Stimulated activated CD4-positive, alpha-beta T cell treated with anti-CD3 and anti-CD28 coated beads, Interleukin-15, amount 100 ng/mL, for 48 hours (primary cell): ENCODE measurements around the gene PGM2.
"Not testable (repeated sequence)": the region's sequence is repeated elsewhere in the genome, so short reads cannot be mapped to it uniquely, and the experiment has no call there.

Experiments
- DNase-seq, 2 donors: peaks; one replicate each; pipeline ENCODE4 v3.0.0-alpha.2; 2020; ENCODE audit warnings: low read depth in 2 of 2

PGM2 gene

DNA sequence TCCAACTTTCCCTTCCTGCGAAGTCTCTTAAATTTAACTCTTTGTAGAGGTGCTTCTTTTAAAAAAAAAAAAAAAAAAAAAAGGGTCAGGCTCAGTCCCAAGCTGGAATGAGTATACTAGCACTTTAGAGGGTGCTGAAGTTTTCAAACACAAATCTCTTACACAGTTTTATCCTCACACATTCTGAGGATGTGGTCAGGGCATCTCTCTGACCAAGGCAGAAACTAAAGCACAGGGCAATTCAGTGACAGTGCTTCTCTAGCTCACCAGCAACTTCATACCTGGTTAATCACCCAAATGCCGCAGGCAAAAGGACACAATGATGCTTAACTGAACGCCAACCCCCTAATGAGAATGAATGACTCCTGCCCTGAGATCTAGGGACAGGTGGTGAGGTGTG is 9.8 kb upstream of the PGM2 start:
- no peak for DNase-seq

DNA sequence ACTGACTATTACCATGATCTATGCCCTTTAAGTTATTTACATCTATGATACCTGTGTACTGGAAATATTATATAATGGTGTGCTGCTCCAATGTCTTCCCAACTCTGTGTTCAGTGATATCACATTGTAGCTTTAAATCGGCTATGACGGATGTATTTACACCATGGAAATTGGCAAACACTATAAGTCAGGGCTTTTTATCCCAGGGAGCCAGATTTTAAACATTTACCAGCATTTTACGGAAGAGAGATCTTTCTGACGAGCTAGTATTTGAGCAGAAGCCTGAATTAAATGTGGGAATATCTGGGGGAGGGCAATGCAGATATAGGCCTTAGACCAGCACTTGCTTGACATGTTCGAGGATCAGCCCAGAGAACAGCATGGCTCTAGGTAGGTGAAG is 7.7 kb upstream of the PGM2 start:
- no peak for DNase-seq

DNA sequence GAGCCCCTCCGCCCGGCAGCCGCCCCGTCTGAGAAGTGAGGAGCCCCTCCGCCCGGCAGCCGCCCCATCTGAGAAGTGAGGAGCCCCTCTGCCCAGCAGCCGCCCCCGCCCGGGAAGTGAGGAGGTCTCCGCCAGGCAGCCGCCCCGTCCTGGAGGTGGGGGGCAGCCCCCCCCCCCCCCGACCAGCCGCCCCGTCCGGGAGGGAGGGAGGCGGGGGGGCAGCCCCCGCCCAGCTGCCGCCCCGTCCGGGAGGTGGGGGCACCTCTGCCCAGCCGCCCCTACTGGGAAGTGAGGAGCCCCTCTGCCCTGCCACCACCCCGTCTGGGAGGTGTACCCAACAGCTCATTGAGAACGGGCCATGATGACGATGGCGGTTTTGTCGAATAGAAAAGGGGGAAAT is 6.0 kb upstream of the PGM2 start:
- not testable (repeated sequence) for DNase-seq

DNA sequence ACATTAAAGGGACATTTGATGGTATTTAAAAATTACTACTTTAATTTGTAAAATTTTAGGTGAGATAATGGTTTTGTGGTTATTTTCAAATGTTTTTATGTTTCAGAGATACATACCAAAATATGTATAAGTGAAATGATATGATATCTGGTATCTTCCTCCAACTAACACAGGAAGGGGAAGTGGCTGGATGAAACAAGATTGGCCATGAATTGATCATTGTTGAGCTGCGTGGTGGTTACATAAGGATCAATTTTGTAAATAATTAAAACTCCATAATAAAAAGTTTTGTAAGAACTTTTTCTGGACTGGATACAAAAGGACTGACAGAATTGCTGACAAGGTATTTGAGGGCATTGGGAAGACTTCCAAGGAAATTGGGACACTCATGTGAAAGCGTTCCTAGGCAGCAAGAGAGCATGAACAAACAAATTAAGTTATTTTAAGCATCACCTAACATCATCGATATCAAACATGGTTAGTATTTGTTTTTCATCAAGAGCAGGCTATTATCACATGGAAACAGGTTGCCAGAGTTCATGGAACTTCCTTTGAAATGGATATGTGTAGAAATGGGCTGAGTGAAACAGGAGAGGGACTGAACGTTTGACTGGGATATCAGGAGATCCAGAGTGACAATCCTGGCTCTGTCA is 4.4 kb upstream of the PGM2 start:
- no peak for DNase-seq

DNA sequence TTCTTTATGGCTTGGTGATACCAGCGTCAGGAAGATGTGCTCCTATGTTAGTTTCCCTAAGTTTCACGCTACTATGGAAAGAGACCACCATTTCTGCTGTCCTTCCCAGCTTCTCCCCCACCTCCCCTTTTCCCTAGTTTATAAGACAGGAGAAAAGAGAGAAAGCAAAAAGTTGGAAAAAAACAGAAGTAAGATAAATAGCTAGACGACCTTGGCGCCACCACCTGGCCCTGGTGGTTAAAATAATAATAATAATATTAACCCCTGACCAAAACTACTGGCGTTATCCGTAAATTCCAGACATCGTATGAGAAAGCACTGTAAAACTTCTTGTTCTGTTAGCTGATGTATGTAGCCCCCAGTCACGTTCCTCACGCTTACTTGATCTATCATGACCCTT is 985 bp upstream of the PGM2 start:
- not testable (repeated sequence) for DNase-seq

DNA sequence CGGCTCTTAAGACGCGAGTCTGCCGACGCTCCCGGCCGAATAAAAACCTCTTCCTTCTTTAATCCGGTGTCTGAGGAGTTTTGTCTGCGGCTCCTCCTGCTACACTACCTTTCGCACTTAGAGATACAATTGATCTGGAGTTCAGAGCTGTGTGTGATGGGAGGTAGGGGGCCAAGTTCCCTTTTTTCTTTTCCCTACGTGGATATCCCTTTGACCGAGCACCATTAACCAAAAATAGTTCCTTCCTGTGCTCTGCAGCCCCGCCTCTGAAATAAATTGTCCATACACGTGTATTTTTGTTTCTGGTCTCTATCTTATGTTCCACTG is 555 bp upstream of the PGM2 start:
- no peak for DNase-seq

DNA sequence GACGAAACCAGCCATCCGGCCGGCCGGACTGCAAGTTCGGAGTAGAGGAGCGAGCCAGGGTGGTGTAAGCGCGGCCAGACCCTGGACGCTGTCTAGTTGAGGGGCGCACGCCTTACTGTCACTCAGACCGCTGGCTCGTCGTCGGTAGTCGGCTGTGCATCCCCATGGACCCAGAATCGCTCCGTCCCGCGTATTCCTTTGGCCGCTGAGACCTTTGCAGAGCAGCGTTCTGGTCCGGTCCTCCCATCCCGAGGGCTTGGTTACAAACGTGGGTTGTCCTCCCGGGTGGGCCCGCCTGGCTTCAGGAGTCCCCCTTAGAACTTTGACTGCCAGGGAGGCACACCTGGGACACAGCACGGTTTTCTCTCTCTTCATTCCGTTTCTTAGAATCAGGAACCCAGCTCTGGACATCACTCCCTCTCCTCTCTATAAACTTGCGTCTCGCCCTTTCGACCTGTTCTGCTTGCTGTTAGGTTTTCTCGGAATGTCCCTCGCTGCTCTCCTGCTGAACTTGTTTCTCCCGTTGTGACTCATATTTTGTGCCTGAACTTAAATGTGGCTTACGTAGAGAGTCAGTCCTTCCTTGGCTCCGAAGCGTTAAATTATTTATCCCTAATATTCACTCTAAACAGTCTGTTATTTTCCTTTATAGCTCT is 672 bp downstream of the PGM2 start:
- no peak for DNase-seq

DNA sequence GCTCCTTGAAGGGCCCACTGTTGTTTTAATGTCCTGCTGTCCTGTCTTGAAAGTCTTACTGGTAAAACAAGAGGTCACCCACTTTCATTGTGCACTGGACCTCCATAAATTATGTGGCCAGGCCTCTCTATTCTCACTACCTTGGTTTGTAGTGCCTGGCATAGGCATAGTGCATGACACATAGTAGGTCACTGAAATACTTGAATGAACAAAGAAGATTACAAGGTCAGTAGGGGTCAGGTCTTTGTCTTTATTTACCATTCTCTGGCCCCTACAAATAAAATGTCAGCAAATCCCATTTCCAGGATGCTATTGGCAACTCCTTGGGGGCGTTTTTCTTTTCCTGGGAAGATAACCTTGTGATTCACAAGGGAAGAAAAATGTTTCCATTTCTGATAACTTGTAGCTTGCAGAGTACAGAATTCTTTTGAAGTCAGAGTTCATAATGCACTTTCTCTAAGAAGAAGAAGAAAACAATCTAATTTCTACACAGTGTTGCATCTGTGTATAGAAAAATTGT is 1.4 kb downstream of the PGM2 start:
- no peak for DNase-seq

DNA sequence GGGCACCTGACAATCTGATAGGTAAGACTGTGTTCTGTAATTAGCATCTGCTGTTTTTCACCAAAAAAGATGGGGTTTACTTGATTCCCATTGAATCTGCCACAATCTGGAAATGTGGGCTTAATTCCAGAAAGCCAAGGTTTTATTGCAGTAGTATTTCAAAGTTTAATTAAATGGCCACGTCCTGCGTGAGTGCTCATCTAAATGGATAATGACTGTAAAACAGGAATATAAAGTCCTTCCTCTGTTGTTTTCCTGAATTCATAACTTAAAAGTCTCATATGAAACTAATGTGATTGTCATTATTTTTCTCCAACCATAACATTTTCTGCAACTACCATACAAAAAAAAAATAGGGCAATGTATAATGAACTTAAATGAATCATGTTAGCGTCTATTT is 2.4 kb downstream of the PGM2 start:
- DNase-seq, result no peak

DNA sequence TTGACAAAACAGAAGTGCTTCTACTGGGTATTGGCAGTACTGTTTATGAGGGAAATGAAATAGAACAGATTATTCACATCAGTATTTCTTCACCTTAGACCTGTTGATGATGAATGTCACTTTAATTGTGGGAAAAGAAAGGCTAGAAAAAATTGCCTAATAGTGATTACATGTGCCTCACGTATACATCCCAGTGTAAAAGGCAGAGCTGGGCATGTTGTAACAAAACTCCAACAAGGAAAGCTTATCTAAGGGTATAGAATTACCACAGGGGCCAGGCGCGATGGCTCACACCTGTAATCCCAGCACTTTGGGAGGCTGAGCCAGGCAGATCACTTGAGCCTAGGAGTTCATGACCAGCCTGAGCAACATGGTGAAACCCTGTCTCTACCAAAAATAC is 4.2 kb downstream of the PGM2 start:
- no peak for DNase-seq

DNA sequence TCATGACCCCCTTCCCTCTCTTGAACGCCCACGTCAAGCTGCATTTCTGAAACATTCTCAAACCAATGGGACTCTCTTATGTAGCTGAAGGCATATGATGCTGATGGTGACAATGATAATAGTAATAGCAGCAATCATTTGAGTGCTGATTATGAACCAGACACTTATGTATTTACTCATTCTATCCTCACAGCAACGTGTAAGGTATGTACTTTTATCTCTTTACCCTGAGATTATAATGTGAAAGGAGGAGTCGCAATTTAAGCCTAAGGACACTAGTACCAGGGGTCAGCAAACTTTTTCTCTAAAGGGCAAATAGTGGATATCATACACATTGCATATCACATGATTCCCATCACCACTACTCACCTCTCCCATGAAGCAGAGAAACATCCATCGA is 8.5 kb downstream of the PGM2 start:
- no peak for DNase-seq

DNA sequence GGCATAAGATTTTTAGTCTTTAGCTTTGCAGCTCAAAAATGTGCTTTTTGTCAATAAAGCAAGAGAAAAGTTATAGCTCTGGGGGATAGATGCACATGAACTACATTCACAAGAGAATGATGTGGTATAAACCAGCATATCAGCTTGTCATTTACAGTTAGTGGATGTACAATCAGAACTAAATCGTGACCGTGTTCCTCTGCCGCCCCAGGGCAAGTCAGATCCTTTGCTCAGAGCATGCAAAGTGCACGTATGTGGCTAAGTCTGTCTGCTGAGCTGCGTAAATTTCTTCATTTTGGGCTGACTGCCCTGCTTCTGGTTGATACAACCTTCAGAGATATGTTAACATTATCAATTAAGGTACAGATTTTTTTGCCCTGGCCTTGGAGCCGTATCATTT is 9.3 kb downstream of the PGM2 start:
- DNase-seq, result no peak

DNA sequence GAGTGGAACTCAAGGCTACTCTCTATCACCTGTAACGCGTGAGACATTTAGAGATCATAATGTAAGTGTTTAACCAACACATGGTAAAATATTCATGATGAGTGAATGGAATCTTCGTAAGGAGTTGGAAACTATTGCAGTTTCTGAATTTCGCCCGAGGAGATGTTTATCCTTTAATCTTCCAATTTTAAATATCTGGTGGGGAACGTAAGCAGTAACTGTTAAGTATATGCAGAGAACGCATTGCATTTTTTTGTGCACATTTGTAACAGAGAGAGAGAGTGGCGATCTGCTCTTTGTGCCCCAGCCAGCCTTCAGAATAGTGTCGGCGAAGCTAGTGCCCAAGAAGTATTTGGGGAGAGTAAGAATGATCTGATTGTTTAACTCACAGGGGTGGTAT is 9.8 kb downstream of the PGM2 start:
- DNase-seq, result no peak

DNA sequence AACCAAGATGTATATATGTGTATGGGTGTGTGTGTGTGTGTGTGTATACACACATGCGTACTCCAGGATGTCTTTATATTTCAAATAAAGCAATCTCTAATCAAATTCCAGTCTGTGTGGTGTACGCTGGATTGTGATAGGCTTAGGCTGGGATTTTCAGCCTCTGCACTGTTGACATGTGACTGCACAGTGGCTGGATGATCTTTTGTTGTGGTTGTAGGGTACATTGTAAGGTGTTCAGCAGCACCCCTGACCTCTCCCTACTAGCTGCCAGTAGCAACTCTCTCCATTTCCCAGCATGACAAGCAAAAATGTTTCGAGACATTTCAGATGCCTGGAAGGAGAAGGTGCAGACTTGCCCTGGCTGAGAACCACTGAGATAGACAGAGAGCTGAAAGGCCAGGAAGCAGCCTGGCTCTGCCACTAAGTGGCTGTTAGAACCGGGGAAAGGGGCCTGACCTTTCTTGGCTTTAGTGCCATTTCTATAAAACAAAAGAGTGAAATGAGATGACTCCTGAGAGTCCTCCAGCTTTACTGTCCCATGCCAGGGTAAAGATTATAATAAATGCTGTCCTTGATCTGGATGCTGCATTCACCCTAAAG is 10.5 kb downstream of the PGM2 start:
- DNase-seq, result no peak

DNA sequence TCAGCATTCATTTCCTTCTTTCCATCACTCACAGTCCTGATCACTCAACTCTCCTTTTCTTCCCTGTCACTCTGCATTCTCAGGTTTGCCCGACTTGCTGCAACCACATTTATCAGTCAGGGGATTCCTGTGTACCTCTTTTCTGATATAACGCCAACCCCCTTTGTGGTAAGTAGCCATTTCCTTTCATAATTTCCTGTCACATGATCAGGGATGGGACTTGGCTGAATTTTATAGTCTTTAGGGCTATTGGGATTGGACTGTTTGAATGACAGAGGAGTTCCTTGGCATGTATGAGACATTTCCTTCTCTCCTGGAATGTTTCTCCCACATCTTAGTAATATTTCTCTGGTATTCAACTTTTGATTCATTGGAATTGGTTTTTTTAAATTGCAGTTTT is 11.0 kb downstream of the PGM2 start:
- no peak for DNase-seq

DNA sequence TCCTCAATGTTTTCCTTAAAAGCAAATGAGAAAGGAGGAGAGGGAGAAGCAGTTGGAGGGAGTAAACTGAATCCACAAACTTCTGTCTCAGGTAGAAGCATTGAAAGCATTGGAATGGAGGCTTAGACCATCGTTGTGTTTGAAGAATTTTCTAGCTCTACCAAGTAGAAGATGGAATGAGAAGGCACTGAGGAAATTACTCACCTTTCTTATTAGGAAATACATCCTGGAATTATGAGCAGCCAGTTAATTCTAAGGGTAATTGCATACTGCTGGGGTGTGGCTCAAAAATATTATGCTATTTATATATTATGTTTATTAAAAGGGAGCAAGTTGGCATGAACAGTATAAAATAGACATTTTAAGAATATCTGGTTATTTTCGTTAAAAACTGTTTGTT is 12.9 kb downstream of the PGM2 start:
- no peak for DNase-seq

DNA sequence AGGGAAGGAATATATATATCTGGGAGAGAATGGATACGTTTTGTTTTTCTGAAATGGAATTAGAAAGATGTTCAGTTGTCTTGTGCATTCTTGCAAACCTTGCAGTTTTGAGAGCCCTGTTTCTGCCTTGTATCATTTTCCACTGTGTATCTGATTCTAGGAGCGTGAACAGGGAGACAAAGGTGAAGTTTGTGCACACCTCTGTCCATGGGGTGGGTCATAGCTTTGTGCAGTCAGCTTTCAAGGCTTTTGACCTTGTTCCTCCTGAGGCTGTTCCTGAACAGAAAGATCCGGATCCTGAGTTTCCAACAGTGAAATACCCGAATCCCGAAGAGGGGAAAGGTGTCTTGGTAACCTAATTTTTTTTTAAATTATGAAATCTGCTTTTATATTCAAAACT is 17.7 kb downstream of the PGM2 start:
- no peak for DNase-seq

DNA sequence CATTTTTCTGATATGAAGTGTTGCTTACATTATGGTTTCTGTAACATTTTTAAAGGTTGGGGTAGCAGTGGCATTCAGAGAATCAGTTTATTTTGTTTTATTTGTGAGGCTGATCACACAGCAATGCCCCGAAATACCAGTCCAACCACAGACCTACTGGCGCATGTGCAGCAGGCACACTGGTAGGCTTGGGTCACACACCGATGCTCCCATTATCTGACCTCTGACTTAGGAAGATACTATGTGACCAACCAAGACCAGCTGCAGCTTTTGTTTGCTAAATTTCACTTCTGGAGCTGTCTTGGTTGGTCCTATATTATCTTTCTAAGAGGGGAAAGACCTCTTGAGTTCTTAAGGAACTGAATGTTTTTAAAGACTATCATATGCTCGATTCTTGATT is 18.7 kb downstream of the PGM2 start:
- no peak for DNase-seq

DNA sequence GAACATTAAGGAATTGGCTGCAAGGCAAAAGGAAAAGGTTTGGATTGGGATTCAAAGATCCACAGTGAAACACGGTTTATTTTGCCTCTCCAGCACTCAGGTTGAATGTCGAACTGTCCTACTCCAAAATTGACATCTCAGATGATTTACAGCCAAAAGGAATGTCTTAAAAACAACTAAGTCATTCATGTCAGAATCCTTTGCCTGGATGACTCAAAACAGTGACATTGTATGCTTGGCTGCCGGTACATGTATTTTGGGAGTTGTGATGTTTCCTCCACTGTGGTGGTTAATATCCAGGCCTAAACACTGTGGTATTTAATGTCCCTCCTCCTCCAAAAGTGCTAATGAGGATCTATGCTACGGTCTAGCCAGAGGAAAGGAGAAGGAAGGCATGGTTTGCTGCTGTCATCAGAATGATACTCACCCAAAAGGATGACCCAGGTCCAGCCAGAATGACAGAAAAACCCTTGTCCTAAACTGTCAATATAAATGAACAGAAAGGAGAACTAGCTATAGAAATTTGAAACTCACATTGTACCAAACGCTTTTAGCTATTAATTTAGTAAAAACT is 20.9 kb downstream of the PGM2 start:
- no peak for DNase-seq

DNA sequence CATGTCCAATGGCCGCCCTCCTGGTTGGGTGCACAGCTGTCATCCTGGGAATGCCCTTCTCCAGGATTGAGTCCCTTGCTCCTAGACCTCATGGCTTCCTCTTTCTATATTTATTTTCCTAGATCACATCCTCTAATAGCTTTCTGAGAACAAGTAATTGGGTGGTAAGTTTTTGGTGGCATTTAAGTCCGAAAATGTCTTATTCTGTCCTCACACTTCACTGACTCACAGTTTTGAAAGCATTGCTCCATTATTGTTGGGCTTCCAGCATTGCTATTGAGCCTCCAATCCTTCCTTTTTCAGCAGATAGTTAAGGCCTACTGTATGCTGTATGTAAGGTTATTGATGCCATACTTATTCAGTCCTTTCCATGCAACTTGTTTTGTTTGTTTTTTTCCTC is 25.9 kb downstream of the PGM2 start:
- DNase-seq, result no peak

DNA sequence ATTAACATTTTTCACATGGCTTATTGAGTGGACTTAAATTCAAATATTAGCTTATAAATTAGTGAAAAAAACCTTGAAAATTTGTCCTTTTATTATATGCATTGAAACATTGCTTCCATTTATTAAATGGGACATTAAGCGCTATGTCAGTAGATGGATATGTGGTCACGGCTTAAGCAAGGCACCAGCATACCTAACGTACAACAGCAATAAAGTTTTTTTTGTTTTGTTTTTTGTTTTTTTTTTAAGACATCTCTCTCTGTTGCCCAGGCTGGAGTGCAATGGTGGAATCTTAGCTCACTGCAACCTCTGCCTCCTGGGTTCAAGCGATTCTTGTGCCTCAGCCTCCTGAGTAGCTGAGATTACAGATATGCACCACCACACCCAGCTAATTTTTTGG is 31.6 kb downstream of the PGM2 start:
- no peak for DNase-seq

DNA sequence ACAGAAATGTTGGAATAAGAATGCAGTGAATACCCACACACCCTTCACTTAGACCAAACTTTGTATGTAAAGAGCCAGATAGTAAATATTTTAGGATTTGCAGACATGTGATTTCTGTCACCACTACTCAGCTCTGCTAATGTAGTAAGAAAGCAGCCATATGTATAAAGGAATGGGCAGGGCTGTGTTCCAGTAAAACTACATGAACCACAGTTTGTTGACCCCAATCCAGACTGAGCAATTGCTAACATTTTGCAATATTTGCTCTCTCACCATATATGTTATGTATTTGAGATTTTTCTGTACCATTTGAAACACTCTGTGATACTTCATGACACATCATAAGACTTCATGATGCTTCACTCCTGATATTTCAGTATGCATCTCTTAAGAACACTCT is 32.4 kb downstream of the PGM2 start:
- no peak for DNase-seq

DNA sequence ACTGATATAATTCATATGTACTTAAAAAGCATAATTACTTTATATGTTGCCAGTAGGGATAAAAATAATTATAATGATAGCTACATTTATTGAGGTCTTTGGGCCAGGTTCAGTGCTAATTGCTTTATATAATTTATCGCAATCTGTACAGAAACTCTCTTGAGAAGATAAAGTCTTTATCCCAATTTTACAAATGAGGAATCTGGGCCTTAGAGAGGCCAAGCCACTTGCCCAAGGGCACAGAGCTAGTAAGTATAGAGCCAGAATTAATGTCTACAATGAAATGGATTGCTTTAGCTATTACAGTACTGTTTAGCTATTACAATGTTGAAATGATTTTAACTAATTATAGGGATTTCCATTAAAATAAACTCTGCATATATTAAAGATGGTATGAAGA is 33.8 kb downstream of the PGM2 start:
- no peak for DNase-seq
